Neutrophil (primary cell): ENCODE measurements around the gene PRAF2.

Source experiments
- H3K27ac ChIP-seq: fragments of 200-600 bp; sonication (generic); 2 replicates; pipeline ENCODE4 v1.5.1; 2016; ENCODE audit warnings: mild to moderate bottlenecking, moderate library complexity
- H3K27me3 ChIP-seq: fragments of 200-600 bp; sonication (generic); 2 replicates; pipeline ENCODE4 v1.6.0; 2016; ENCODE audit warnings: mild to moderate bottlenecking
- H3K36me3 ChIP-seq: fragments of 200-600 bp; sonication (generic); 2 replicates; pipeline ENCODE4 v1.5.1; 2017
- H3K4me1 ChIP-seq, 2 experiments: fragments of 200-600 bp in 1 of 2; sonication (generic) in 1 of 2; 1 replicate in 1 of 2; 2 replicates in 1 of 2; pipeline versions ENCODE4 v1.5.1 to v1.6.1; 2013 to 2016; ENCODE audit warnings: low read depth in 1 of 2, low read length in 1 of 2, mild to moderate bottlenecking in 1 of 2, moderate library complexity in 1 of 2; ENCODE audit not compliant: control insufficient read depth in 1 of 2, insufficient read depth in 1 of 2
- H3K4me3 ChIP-seq, 2 experiments: fragments of 200-600 bp in 1 of 2; sonication (generic) in 1 of 2; 1 replicate in 1 of 2; 2 replicates in 1 of 2; pipeline ENCODE4 v1.5.1; 2013 to 2016; ENCODE audit warnings: low read depth in 1 of 2, low read length in 1 of 2, mild to moderate bottlenecking in 1 of 2, moderate library complexity in 1 of 2
- H3K9me3 ChIP-seq: fragments of 200-600 bp; sonication (generic); 2 replicates; pipeline ENCODE4 v1.5.1; 2016
- CTCF ChIP-seq: fragments of 200-600 bp; sonication (generic); IDR thresholded peaks from 2 replicates; pipeline ENCODE4 v1.5.1; 2016; ENCODE audit warnings: antibody characterized with exemption

Gene PRAF2

GRCh38 chrX:49061490-49061889 is 12.3 kb downstream of the PRAF2 start:
- Histone ChIP-seq H3K9me3 (no peaks in the 10 kb centered on the region), H3K4me1 (no peaks in the 10 kb centered on the region), H3K4me3 (no peak overlapping the region), H3K27ac (no peak overlapping the region), H3K27me3 (no peaks in the 10 kb centered on the region), H3K36me3 (no peaks in the 10 kb centered on the region)
- no peak for TF ChIP-seq CTCF

- Histone ChIP-seq H3K27me3 (no peaks in the 10 kb centered on the region), H3K4me3 (no peak overlapping the region), H3K9me3 (no peaks in the 10 kb centered on the region), H3K36me3 (no peaks in the 10 kb centered on the region), H3K27ac (no peak overlapping the region), H3K4me1 (no peaks in the 10 kb centered on the region)
- TF ChIP-seq CTCF = no peak
Measured at GRCh38 chrX:49060914-49061313, 12.9 kb downstream of the PRAF2 start.

GRCh38 chrX:49059681-49060085 is 14.1 kb downstream of the PRAF2 start:
- no peaks in the 10 kb centered on the region for H3K4me1 ChIP-seq
- no peak overlapping the region for H3K4me3 ChIP-seq
- no peaks in the 10 kb centered on the region for H3K9me3 ChIP-seq
- TF ChIP-seq CTCF = no peak
- no peaks in the 10 kb centered on the region for H3K27me3 ChIP-seq
- H3K27ac ChIP-seq = no peak overlapping the region
- H3K36me3 ChIP-seq = no peaks in the 10 kb centered on the region

GRCh38 chrX:49059201-49059600 is 14.6 kb downstream of the PRAF2 start:
- H3K27ac ChIP-seq = no peak overlapping the region
- H3K27me3 ChIP-seq = no peaks in the 10 kb centered on the region
- no peaks in the 10 kb centered on the region for H3K4me1 ChIP-seq
- no peaks in the 10 kb centered on the region for H3K9me3 ChIP-seq
- no peaks in the 10 kb centered on the region for H3K36me3 ChIP-seq
- TF ChIP-seq CTCF = no peak
- H3K4me3 ChIP-seq = no peak overlapping the region

GRCh38 chrX:49058794-49059193 is 15.0 kb downstream of the PRAF2 start, which contains the start of gene CCDC120:
CCDC120 (plus strand) TSS chrX:49058999; CDS start chrX:49062042, 3,043 bp downstream.
- Histone ChIP-seq H3K9me3 (no peaks in the 10 kb centered on the region), H3K4me1 (no peaks in the 10 kb centered on the region), H3K4me3 (no peak within 1 kb of the TSS), H3K27ac (no peak within 1 kb of the TSS), H3K36me3 (no peaks in the 10 kb centered on the region), H3K27me3 (no peaks in the 10 kb centered on the region)
- no peak for TF ChIP-seq CTCF
